Measurements from ENCODE around the gene PRPF40B. TPM values are rescaled to one million over a fixed set of nuclear protein-coding genes. Genes with fewer than 3 reads are reported as not detected.

PRPF40B gene
- total and polyA plus RNA-seq, 4 donors: 11.1 to 42.2 (median 28.3) TPM

DNA sequence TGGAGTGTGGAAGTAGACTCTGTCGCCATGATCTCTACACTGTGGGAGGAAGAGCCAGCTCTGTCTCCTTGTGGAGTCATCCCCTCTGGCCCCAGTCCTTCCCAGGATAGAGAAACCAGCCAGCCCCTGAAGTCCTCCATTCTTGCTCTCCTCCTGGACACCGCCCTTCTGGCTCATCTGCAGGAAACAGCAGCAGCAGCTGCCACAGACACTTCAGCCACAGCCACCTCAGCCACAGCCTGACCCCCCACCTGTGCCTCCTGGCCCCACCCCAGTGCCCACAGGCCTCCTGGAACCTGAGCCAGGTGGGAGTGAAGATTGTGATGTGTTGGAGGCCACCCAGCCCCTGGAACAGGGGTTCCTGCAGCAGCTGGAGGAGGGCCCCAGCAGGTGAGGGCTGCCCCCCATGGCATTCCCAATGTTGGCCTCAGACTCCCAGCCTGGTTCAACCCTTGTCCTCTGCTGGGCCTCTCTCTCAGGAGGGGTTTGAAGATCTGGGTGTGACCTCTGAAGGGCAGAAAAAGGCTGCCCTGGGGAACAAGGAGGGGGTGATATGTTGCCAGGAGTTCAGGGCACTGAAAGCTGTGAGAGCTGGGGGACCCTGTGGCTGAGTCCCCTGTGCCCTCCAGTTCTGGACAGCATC lies 10.5 kb downstream of the PRPF40B start:
- no peak for DNase-seq (ENCODE audit: low read depth in 4 of 6, low spot score in 6 of 6)
- H3K4me3 ChIP-seq (ENCODE audit: low read depth, low read length): no peak overlapping the region
- H3K27me3 ChIP-seq (ENCODE audit: control insufficient read depth, insufficient read depth, low read length): no peaks in the 10 kb centered on the region
- peaks cover 20% of the 10 kb centered on the region for H3K4me1 ChIP-seq (ENCODE audit: control insufficient read depth, insufficient read depth, low read length)
- 100% methylated on average over 2 of the region's 2 CpGs for WGBS (ENCODE audit: insufficient coverage)
- peaks cover 59% of the 10 kb centered on the region for H3K36me3 ChIP-seq (ENCODE audit: control insufficient read depth, insufficient read depth, low read length)
- H3K27ac ChIP-seq (ENCODE audit: low read depth, low read length): no peak overlapping the region
- no peaks in the 10 kb centered on the region for H3K9me3 ChIP-seq (ENCODE audit: control insufficient read depth, insufficient read depth, low read length)

DNA sequence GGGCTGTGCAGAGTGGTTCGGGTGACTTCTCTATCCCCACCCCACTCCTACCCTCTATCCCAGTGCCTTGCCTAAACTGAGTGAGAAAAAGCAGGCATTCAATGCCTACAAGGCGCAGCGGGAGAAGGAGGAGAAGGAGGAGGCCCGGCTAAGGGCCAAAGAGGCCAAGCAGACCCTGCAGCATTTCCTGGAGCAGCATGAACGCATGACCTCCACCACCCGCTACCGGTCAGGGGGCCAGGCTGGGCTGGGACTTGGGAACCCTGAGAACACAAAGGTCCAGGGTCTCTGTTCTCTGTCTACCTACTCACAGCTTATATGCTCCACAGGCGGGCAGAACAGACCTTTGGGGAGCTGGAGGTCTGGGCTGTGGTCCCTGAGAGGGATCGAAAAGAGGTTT lies 11.7 kb downstream of the PRPF40B start:
- H3K36me3 ChIP-seq (ENCODE audit: control insufficient read depth, insufficient read depth, low read length): peaks cover 59% of the 10 kb centered on the region
- H3K27ac ChIP-seq (ENCODE audit: low read depth, low read length): no peak overlapping the region
- no peak overlapping the region for H3K4me3 ChIP-seq (ENCODE audit: low read depth, low read length)
- H3K9me3 ChIP-seq (ENCODE audit: control insufficient read depth, insufficient read depth, low read length): no peaks in the 10 kb centered on the region
- 89% methylated on average over 6 of the region's 9 CpGs for WGBS (ENCODE audit: insufficient coverage)
- H3K27me3 ChIP-seq (ENCODE audit: control insufficient read depth, insufficient read depth, low read length): no peaks in the 10 kb centered on the region
- H3K4me1 ChIP-seq (ENCODE audit: control insufficient read depth, insufficient read depth, low read length): peaks cover 20% of the 10 kb centered on the region
- no peak for DNase-seq (ENCODE audit: low read depth in 4 of 6, low spot score in 6 of 6)

DNA sequence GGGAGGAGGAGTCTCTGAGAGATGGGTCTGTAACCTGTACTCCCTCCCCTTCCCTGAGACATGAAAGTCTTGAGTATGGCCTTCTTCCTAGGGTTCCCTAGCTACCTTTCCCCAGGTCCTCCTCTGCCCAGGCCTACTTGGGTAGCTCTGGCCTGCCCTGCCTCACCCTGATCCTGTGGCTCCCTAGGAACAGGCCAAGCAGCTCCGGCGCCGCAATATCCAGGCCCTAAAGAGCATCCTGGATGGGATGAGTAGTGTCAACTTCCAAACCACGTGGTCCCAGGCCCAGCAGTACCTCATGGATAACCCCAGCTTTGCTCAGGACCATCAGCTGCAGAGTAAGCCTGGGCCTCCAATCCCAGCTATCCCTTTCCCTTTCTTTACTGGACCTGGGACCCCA lies 12.3 kb downstream of the PRPF40B start:
- 100% methylated on average over 4 of the region's 4 CpGs for WGBS (ENCODE audit: insufficient coverage)
- peaks cover 55% of the 10 kb centered on the region for H3K36me3 ChIP-seq (ENCODE audit: control insufficient read depth, insufficient read depth, low read length)
- no peaks in the 10 kb centered on the region for H3K9me3 ChIP-seq (ENCODE audit: control insufficient read depth, insufficient read depth, low read length)
- no peak overlapping the region for H3K4me3 ChIP-seq (ENCODE audit: low read depth, low read length)
- H3K27me3 ChIP-seq (ENCODE audit: control insufficient read depth, insufficient read depth, low read length): no peaks in the 10 kb centered on the region
- no peak for DNase-seq (ENCODE audit: low read depth in 4 of 6, low spot score in 6 of 6)
- H3K27ac ChIP-seq (ENCODE audit: low read depth, low read length): no peak overlapping the region
- peaks cover 20% of the 10 kb centered on the region for H3K4me1 ChIP-seq (ENCODE audit: control insufficient read depth, insufficient read depth, low read length)

DNA sequence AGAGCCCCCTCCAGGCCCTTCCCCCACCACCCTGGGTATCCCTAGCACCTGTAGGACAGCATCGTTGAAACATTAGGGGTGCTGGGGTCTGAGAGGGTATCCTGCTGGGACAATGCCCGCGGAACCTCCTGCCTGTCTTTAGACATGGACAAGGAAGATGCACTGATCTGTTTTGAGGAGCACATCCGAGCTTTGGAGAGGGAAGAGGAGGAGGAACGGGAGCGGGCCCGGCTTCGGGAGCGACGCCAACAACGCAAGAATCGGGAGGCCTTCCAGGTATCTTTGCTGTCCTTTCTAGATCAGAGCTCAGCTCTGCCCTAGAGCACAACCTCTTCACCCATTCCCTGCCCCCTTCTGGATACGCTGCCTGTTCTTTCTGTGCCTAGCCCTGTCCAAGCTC lies 13.2 kb downstream of the PRPF40B start:
- H3K36me3 ChIP-seq (ENCODE audit: control insufficient read depth, insufficient read depth, low read length): peaks cover 53% of the 10 kb centered on the region
- DNase-seq (ENCODE audit: low read depth in 4 of 6, low spot score in 6 of 6): no peak
- 84% methylated on average over 3 of the region's 13 CpGs for WGBS (ENCODE audit: insufficient coverage)

DNA sequence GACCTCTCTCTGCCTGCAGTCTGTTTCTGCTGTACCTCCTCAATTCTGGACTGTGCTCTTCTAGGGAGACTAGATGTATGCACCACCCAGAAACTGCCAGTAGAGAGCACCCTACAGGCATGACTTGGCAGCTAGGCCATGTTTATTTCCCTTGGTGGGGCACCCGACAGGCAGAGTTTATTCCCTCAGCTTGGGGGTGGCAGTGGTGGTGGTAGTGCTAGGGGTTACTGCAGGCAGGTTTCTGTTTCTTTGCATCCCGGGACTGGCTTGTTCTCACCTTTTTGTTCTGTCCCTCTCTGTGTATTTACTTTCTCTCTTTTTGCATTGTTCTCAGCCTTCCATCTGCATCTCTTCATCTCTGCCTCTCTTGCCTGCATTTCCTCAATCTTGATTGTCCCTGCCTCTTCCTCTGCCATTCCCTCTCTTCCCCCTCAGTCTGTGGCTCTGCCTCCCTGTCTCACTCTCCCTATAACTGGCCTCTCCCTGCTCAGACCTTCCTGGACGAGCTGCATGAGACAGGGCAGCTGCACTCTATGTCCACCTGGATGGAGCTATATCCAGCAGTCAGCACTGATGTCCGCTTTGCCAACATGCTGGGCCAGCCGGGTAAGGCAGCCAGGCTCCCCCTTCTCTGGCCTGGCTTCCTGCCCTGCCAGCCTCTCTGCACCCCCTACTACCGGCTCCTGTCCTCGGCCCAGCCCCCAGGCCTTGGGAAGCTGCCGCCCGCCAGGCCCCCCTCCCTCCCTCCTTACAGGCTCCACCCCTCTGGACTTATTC lies 13.8 kb downstream of the PRPF40B start:
- 25% methylated on average over 5 of the region's 9 CpGs for WGBS (ENCODE audit: insufficient coverage)
- Histone ChIP-seq H3K36me3 (ENCODE audit: control insufficient read depth, insufficient read depth, low read length) (peaks cover 53% of the 10 kb centered on the region), H3K4me1 (ENCODE audit: control insufficient read depth, insufficient read depth, low read length) (peaks cover 20% of the 10 kb centered on the region), H3K27ac (ENCODE audit: low read depth, low read length) (peak overlapping the region; percentile 58), H3K9me3 (ENCODE audit: control insufficient read depth, insufficient read depth, low read length) (no peaks in the 10 kb centered on the region), H3K27me3 (ENCODE audit: control insufficient read depth, insufficient read depth, low read length) (no peaks in the 10 kb centered on the region), H3K4me3 (ENCODE audit: low read depth, low read length) (no peak overlapping the region)
- DNase-seq (ENCODE audit: low read depth in 4 of 6, low spot score in 6 of 6): peak in 3 of 6 donors; percentile 42 to 83 (median 82)

More for the DNA sequence above, 13.2 kb downstream of the PRPF40B start:
- Histone ChIP-seq H3K9me3 (ENCODE audit: control insufficient read depth, insufficient read depth, low read length) (no peaks in the 10 kb centered on the region), H3K27me3 (ENCODE audit: control insufficient read depth, insufficient read depth, low read length) (no peaks in the 10 kb centered on the region), H3K4me1 (ENCODE audit: control insufficient read depth, insufficient read depth, low read length) (peaks cover 20% of the 10 kb centered on the region), H3K27ac (ENCODE audit: low read depth, low read length) (peak overlapping the region; percentile 58), H3K4me3 (ENCODE audit: low read depth, low read length) (no peak overlapping the region)

DNA sequence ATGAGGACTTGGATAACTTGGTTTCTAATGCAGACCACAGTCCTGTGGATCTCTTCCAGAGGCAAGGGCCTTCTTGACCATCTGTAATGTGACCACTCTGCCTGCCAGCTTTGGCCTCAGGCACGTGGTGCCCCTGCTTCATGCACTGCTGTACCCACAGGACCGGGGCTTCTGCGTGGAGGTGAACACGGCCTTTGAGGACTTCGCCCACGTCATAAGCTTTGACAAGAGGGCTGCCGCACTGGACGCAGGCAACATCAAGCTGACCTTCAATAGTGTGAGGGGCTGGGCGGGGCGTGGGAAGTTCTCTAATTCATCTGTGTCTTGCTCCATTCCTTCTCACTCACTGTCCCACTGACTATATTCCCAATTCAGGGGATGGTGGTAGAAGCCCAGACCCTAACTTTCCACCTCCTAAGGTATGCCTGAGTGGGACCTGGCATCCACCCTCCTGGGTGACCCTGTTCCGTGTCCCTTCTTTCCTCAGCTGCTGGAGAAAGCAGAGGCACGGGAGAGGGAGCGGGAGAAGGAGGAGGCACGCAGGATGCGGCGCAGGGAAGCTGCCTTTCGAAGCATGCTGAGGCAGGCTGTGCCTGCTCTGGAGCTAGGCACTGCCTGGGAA lies 18.5 kb downstream of the PRPF40B start:
- DNase-seq (ENCODE audit: low read depth in 4 of 6, low spot score in 6 of 6): no peak
- Histone ChIP-seq H3K4me3 (ENCODE audit: low read depth, low read length) (no peak overlapping the region), H3K9me3 (ENCODE audit: control insufficient read depth, insufficient read depth, low read length) (no peaks in the 10 kb centered on the region), H3K27me3 (ENCODE audit: control insufficient read depth, insufficient read depth, low read length) (no peaks in the 10 kb centered on the region), H3K27ac (ENCODE audit: low read depth, low read length) (no peak overlapping the region), H3K4me1 (ENCODE audit: control insufficient read depth, insufficient read depth, low read length) (peaks cover 23% of the 10 kb centered on the region), H3K36me3 (ENCODE audit: control insufficient read depth, insufficient read depth, low read length) (peaks cover 57% of the 10 kb centered on the region)
- WGBS (ENCODE audit: insufficient coverage): 88% methylated on average over 14 of the region's 17 CpGs

DNA sequence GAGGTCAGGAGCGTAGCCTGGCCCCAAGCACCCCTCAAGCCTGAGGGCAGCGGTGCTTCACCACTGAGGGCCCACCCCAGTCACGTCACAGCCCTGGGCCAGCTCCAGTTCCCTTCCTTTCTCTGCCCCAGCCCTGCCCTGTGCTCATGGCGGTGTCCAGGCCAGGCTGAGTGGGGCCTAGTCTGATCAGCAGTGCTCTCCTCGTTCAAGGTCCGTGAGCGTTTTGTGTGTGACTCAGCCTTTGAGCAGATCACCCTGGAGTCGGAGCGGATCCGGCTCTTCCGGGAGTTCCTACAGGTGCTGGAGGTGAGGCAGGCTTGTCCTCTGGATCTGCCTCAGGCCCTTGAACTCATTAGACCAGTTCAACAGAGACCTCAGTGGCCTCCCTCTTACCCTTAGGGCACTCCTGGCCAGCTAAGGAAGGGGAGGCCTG lies 19.0 kb downstream of the PRPF40B start:
- WGBS (ENCODE audit: insufficient coverage): 88% methylated on average over 7 of the region's 11 CpGs
- DNase-seq (ENCODE audit: low read depth in 4 of 6, low spot score in 6 of 6): no peak
- Histone ChIP-seq H3K27ac (ENCODE audit: low read depth, low read length) (no peak overlapping the region), H3K27me3 (ENCODE audit: control insufficient read depth, insufficient read depth, low read length) (no peaks in the 10 kb centered on the region), H3K36me3 (ENCODE audit: control insufficient read depth, insufficient read depth, low read length) (peaks cover 61% of the 10 kb centered on the region), H3K9me3 (ENCODE audit: control insufficient read depth, insufficient read depth, low read length) (no peaks in the 10 kb centered on the region), H3K4me1 (ENCODE audit: control insufficient read depth, insufficient read depth, low read length) (peaks cover 23% of the 10 kb centered on the region), H3K4me3 (ENCODE audit: low read depth, low read length) (no peak overlapping the region)

DNA sequence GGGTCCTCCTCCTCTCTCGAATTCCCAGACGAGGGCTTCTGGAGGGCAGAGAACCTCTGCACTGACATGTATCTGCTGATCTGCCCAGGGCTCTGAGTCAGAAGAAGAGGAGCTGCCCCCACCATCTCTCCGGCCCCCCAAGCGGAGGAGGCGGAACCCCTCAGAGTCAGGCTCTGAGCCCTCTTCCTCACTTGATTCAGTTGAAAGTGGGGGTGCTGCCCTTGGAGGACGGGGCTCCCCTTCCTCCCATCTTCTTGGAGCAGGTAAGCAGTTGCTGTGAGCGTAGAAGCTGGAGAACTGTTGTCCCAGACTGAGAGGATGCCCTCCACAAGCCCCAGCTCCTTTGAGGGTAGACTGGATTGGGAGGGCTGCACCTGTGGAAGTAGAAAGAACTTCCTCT lies 19.8 kb downstream of the PRPF40B start:
- H3K36me3 ChIP-seq (ENCODE audit: control insufficient read depth, insufficient read depth, low read length): peaks cover 66% of the 10 kb centered on the region
- peaks cover 26% of the 10 kb centered on the region for H3K4me1 ChIP-seq (ENCODE audit: control insufficient read depth, insufficient read depth, low read length)
- no peaks in the 10 kb centered on the region for H3K9me3 ChIP-seq (ENCODE audit: control insufficient read depth, insufficient read depth, low read length)
- 92% methylated on average over 4 of the region's 7 CpGs for WGBS (ENCODE audit: insufficient coverage)
- DNase-seq (ENCODE audit: low read depth in 4 of 6, low spot score in 6 of 6): no peak
- H3K4me3 ChIP-seq (ENCODE audit: low read depth, low read length): no peak overlapping the region
- H3K27ac ChIP-seq (ENCODE audit: low read depth, low read length): no peak overlapping the region
- H3K27me3 ChIP-seq (ENCODE audit: control insufficient read depth, insufficient read depth, low read length): no peaks in the 10 kb centered on the region

DNA sequence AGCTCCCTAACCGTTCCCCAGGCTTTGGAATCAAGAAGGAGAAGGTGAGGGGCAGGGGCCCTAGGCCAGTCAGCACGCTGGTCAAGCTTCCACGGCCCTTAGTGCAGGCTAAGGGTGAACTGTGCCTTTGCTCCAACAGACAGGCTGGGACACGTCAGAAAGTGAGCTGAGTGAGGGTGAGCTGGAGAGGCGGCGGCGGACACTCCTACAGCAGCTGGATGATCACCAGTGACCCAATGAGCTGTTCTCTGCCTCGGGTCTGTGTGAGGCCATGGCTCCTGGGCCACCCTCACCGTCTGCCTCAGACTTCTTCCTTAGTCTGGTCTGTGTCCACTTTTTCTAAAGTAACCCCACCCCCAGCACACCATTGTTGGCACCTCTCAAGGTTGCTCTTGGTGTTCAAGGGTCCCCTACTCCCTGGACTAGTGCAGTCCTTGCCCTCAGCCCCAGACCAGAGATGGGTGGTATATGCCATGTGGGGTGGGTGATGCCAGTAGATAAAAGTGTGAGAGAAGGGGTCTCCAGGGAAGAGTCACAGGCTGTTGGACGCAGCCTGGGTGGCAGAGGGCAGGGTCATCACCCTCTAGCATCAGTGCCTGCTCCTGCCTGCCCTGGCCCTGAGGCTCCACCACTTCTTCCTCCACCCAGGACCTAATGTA lies 20.7 kb downstream of the PRPF40B start:
- Histone ChIP-seq H3K4me1 (ENCODE audit: control insufficient read depth, insufficient read depth, low read length) (peaks cover 33% of the 10 kb centered on the region), H3K27ac (ENCODE audit: low read depth, low read length) (no peak overlapping the region), H3K36me3 (ENCODE audit: control insufficient read depth, insufficient read depth, low read length) (peaks cover 75% of the 10 kb centered on the region), H3K9me3 (ENCODE audit: control insufficient read depth, insufficient read depth, low read length) (no peaks in the 10 kb centered on the region), H3K4me3 (ENCODE audit: low read depth, low read length) (no peak overlapping the region), H3K27me3 (ENCODE audit: control insufficient read depth, insufficient read depth, low read length) (no peaks in the 10 kb centered on the region)
- 86% methylated on average over 9 of the region's 10 CpGs for WGBS (ENCODE audit: insufficient coverage)
- no peak for DNase-seq (ENCODE audit: low read depth in 4 of 6, low spot score in 6 of 6)

All from spinal cord (tissue), 10 donors.